Nucleus accumbens (tissue), 56 donors: Measurements from ENCODE around the gene HEPHL1.

Experiments
- DNase-seq, 56 donors: peaks; one replicate each; lab custom pipeline; 2025; lab: John Stamatoyannopoulos, UW

The HEPHL1 gene

GRCh38 chr11:94017446-94017845 is 3.7 kb upstream of the HEPHL1 start:
- no peak for DNase-seq

- DNase-seq, result no peak
Measured at GRCh38 chr11:94018721-94019120, 2.4 kb upstream of the HEPHL1 start.

- no peak for DNase-seq
Measured at GRCh38 chr11:94023856-94024255, 2.7 kb downstream of the HEPHL1 start.

- DNase-seq, result no peak
Measured at GRCh38 chr11:94024547-94024946, 3.4 kb downstream of the HEPHL1 start.

- DNase-seq, result no peak
Measured at GRCh38 chr11:94025690-94026394, 4.7 kb downstream of the HEPHL1 start.

- DNase-seq, result no peak
Measured at GRCh38 chr11:94027210-94027609, 6.1 kb downstream of the HEPHL1 start.

- DNase-seq, result no peak
Measured at GRCh38 chr11:94028436-94028835, 7.3 kb downstream of the HEPHL1 start.

- no peak for DNase-seq
Measured at GRCh38 chr11:94030059-94030458, 8.9 kb downstream of the HEPHL1 start.

- no peak for DNase-seq
Measured at GRCh38 chr11:94031625-94032024, 10.5 kb downstream of the HEPHL1 start.

- no peak for DNase-seq
Measured at GRCh38 chr11:94032066-94032465, 10.9 kb downstream of the HEPHL1 start.

GRCh38 chr11:94032725-94033124 is 11.6 kb downstream of the HEPHL1 start:
- no peak for DNase-seq

GRCh38 chr11:94034207-94034606 is 13.1 kb downstream of the HEPHL1 start:
- DNase-seq, result peak in 1 of 56 donors; percentile 1

- no peak for DNase-seq
Measured at GRCh38 chr11:94036096-94036495, 14.9 kb downstream of the HEPHL1 start.

- no peak for DNase-seq
Measured at GRCh38 chr11:94043241-94043640, 22.1 kb downstream of the HEPHL1 start.

- no peak for DNase-seq
Measured at GRCh38 chr11:94046796-94047195, 25.6 kb downstream of the HEPHL1 start.

GRCh38 chr11:94048032-94048709 is 27.0 kb downstream of the HEPHL1 start:
- DNase-seq, result no peak

- DNase-seq, result no peak
Measured at GRCh38 chr11:94049351-94049750, 28.2 kb downstream of the HEPHL1 start.

- DNase-seq, result no peak
Measured at GRCh38 chr11:94058630-94059029, 37.5 kb downstream of the HEPHL1 start.

- no peak for DNase-seq
Measured at GRCh38 chr11:94059065-94059464, 37.9 kb downstream of the HEPHL1 start.

- DNase-seq, result no peak
Measured at GRCh38 chr11:94060401-94060800, 39.2 kb downstream of the HEPHL1 start.

- no peak for DNase-seq
Measured at GRCh38 chr11:94062360-94062759, 41.2 kb downstream of the HEPHL1 start.

GRCh38 chr11:94066901-94067429 is 45.8 kb downstream of the HEPHL1 start:
- no peak for DNase-seq
